CD14-positive monocyte (primary cell): ENCODE results near the gene SLC25A44. TPM values are rescaled to one million over a fixed set of nuclear protein-coding genes. Genes with fewer than 3 reads are reported as not detected.
A peak's percentile ranks its signal among the peaks of the same experiment; 100 is the strongest.

ENCODE experiments used
- DNase-seq, 3 donors: peaks; one replicate each; pipeline ENCODE4 v3.0.0-alpha.2; 2011 to 2022
- H2AFZ ChIP-seq: 2 replicates; pipeline ENCODE4 v1.6.0; 2012; ENCODE audit warnings: mild to moderate bottlenecking, low read depth, low read length, inconsistent platforms; ENCODE audit not compliant: insufficient read depth, poor library complexity, severe bottlenecking
- H3K27ac ChIP-seq, 2 donors: 1 replicate in 1 of 2; 2 replicates in 1 of 2; pipeline ENCODE4 v1.5.1; 2012 to 2013; ENCODE audit warnings: low read length in 2 of 2, control low read depth in 1 of 2, inconsistent platforms in 1 of 2, low read depth in 1 of 2, mild to moderate bottlenecking in 1 of 2
- H3K27me3 ChIP-seq, 2 donors: one replicate each; pipeline versions ENCODE4 v1.6.0 to v1.6.1; 2011 to 2013; ENCODE audit warnings: low read length in 2 of 2; ENCODE audit not compliant: control insufficient read depth in 2 of 2, insufficient read depth in 2 of 2
- H3K36me3 ChIP-seq, 2 donors: replicated peaks in 1 of 2; 1 replicate in 1 of 2; 2 replicates in 1 of 2; pipeline versions ENCODE4 v1.5.1 to v1.6.1; 2012 to 2013; ENCODE audit warnings: low read length in 2 of 2, control low read depth in 1 of 2, inconsistent platforms in 1 of 2, mild to moderate bottlenecking in 1 of 2; ENCODE audit not compliant: insufficient read depth in 2 of 2, control insufficient read depth in 1 of 2
- H3K4me1 ChIP-seq, 2 donors: 1 replicate in 1 of 2; 2 replicates in 1 of 2; pipeline versions ENCODE4 v1.5.1 to v1.6.1; 2012 to 2013; ENCODE audit warnings: low read length in 2 of 2, control low read depth in 1 of 2, inconsistent platforms in 1 of 2, mild to moderate bottlenecking in 1 of 2, moderate library complexity in 1 of 2; ENCODE audit not compliant: insufficient read depth in 2 of 2, control insufficient read depth in 1 of 2
- H3K4me2 ChIP-seq: replicated peaks from 2 replicates; pipeline ENCODE3; 2012; ENCODE audit warnings: low read length, moderate library complexity, mild to moderate bottlenecking; ENCODE audit not compliant: poor library complexity, severe bottlenecking; ENCODE audit errors: extremely low read depth
- H3K4me3 ChIP-seq, 3 experiments: fragments of 200-600 bp in 1 of 3; sonication (generic) in 1 of 3; replicated peaks in 1 of 3; 1 replicate in 2 of 3; 2 replicates in 1 of 3; pipeline ENCODE4 v1.5.1; 2011 to 2013; ENCODE audit warnings: low read length in 3 of 3, mild to moderate bottlenecking in 3 of 3, control low read depth in 2 of 3, low read depth in 2 of 3, inconsistent platforms in 1 of 3, moderate library complexity in 1 of 3
- H3K79me2 ChIP-seq: 2 replicates; pipeline ENCODE4 v1.6.0; 2012; ENCODE audit warnings: mild to moderate bottlenecking, control low read depth, inconsistent platforms, low read length, moderate library complexity; ENCODE audit not compliant: insufficient read depth
- H3K9ac ChIP-seq: 2 replicates; pipeline ENCODE4 v1.6.0; 2017; ENCODE audit warnings: low read length, mild to moderate bottlenecking; ENCODE audit not compliant: insufficient read depth, poor library complexity, severe bottlenecking
- H3K9me3 ChIP-seq, 2 donors: replicated peaks in 1 of 2; 1 replicate in 1 of 2; 2 replicates in 1 of 2; pipeline versions ENCODE4 v1.5.1 to v1.6.1; 2012 to 2013; ENCODE audit warnings: low read length in 2 of 2, control low read depth in 1 of 2; ENCODE audit not compliant: control insufficient read depth in 1 of 2, insufficient read depth in 1 of 2
- H4K20me1 ChIP-seq: 2 replicates; pipeline ENCODE4 v1.6.0; 2012; ENCODE audit warnings: mild to moderate bottlenecking, low read length, control low read depth, moderate library complexity; ENCODE audit not compliant: insufficient read depth
- H3K27ac Mint-ChIP-seq, 7 donors: one replicate each; pipeline ENCODE4 v1.8.0; 2020; ENCODE audit warnings: mild to moderate bottlenecking in 7 of 7, mixed read lengths in 7 of 7, moderate library complexity in 6 of 7, inconsistent platforms in 2 of 7
- H3K27me3 Mint-ChIP-seq, 3 donors: one replicate each; pipeline ENCODE4 v1.8.0; 2021 to 2022; ENCODE audit warnings: low read depth in 3 of 3, mild to moderate bottlenecking in 3 of 3, mixed read lengths in 3 of 3, moderate library complexity in 3 of 3, inconsistent platforms in 1 of 3
- H3K36me3 Mint-ChIP-seq, 2 donors: one replicate each; pipeline ENCODE4 v1.8.0; 2020; ENCODE audit warnings: mixed read lengths in 2 of 2, inconsistent platforms in 1 of 2, mild to moderate bottlenecking in 1 of 2
- H3K4me1 Mint-ChIP-seq: one replicate; pipeline ENCODE4 v1.8.0; 2020; ENCODE audit warnings: mild to moderate bottlenecking, mixed read lengths
- H3K4me3 Mint-ChIP-seq, 2 donors: one replicate each; pipeline ENCODE4 v1.8.0; 2020; ENCODE audit warnings: mild to moderate bottlenecking in 2 of 2, mixed read lengths in 2 of 2, moderate library complexity in 1 of 2
- H3K9me3 Mint-ChIP-seq, 7 donors: one replicate each; pipeline ENCODE4 v1.8.0; 2020 to 2022; ENCODE audit warnings: mixed read lengths in 7 of 7, mild to moderate bottlenecking in 6 of 7, moderate library complexity in 6 of 7, inconsistent platforms in 2 of 7
- CTCF ChIP-seq: fragments of 200-600 bp; IDR thresholded peaks from one replicate; pipeline ENCODE4 v1.8.0; 2022; ENCODE audit warnings: antibody characterized with exemption, mild to moderate bottlenecking
- WGBS: methylation state at CpG from one replicate; pipeline ENCODE4 v1.1.5; 2013; ENCODE audit warnings: missing lambda C conversion rate; ENCODE audit not compliant: insufficient coverage; 5-methylcytosine and 5-hydroxymethylcytosine counted together
- intact Hi-C, 2 donors: fragments of 100-400 bp; cut with micrococcal nuclease; formaldehyde crosslinking; loops; one replicate each; pipeline versions ENCODE4 v1.15.0 to v1.15.1; 2023
- polyA minus RNA-seq: library from RNA; depleted of rRNA, polyadenylated mRNA; stranded (reverse); fragments of >200 nt; gene quantifications from 2 replicates; pipeline ENCODE4 v1.2.3, GENCODE V29; 2012
- polyA plus RNA-seq, 3 donors: library from polyadenylated mRNA; depleted of rRNA in 1 of 3; unstranded in 2 of 3; stranded (reverse) in 1 of 3; fragments of 300-500 nt in 2 of 3; fragments of >200 nt in 1 of 3; fragmentation: Illumina TruSeq in 2 of 3; gene quantifications; 1 replicate in 2 of 3; 2 replicates in 1 of 3; pipeline ENCODE4 v1.2.3, GENCODE V29; 2012 to 2021
- total RNA-seq, 12 experiments: library from RNA in 1 of 12; stranded (reverse) in 1 of 12; fragments of 120-200 nt in 1 of 12; gene quantifications; one replicate each; pipeline ENCODE4 v1.2.4 and lab custom pipeline; 2013 to 2026; ENCODE audit warnings: mixed read lengths in 6 of 12, inconsistent platforms in 1 of 12

Gene SLC25A44
- 15.6 TPM for total RNA-seq (2013)
- polyA plus RNA-seq (10 to 100 TPM; 17.1 to 28.8 (median 24.1) TPM), polyA minus RNA-seq (12.2 and 22.8 TPM in 2 replicates), total RNA-seq (lab: John Stamatoyannopoulos, UW) (24.1 to 97.6 (median 51.7) reads per million in 11 experiments)

- Histone ChIP-seq H2AFZ (peak within 1 kb of the TSS; percentile 83), H3K27me3 (no peaks in the 10 kb centered on the region), H3K36me3 (peaks cover 18 to 34% of the 10 kb centered on the region in 2 donors), H4K20me1 (peaks cover 34% of the 10 kb centered on the region), H3K9ac (peak within 1 kb of the TSS; percentile 81), H3K79me2 (peaks cover 56% of the 10 kb centered on the region), H3K9me3 (no peaks in the 10 kb centered on the region), H3K4me3 (peak within 1 kb of the TSS; percentile 87 to 88 (median 88)), H3K27ac (peak within 1 kb of the TSS; percentile 61 to 90), H3K4me1 (peaks cover 27 to 39% of the 10 kb centered on the region in 2 donors), H3K4me2 (peak within 1 kb of the TSS; percentile 82)
- Mint-ChIP-seq H3K9me3 (peaks cover 0 to 3% (median 0%) of the 10 kb centered on the region in 7 donors), H3K4me1 (peaks cover 46% of the 10 kb centered on the region), H3K27me3 (peaks cover 0 to 1% (median 0%) of the 10 kb centered on the region in 3 donors), H3K36me3 (peaks cover 18 to 30% of the 10 kb centered on the region in 2 donors), H3K4me3 (peak within 1 kb of the TSS; percentile 95 to 98), H3K27ac (peak within 1 kb of the TSS; percentile 93 to 99 (median 95))
- peak; percentile 99 for DNase-seq
- peak; percentile 29 for TF ChIP-seq CTCF
- 1% methylated on average over 43 of the region's 59 CpGs for WGBS
- intact Hi-C loops, result loop anchor here in 1 of 2 donors (5.0 kb wide), 1 partner anchor 46 kb away; no protein-coding TSS in a partner anchor
These were observed at the start of gene SLC25A44 for GRCh38 chr1:156193488-156194299. Gene SLC25A44 (plus strand): TSS chr1:156194104. CDS start chr1:156199848, 5,744 bp downstream.

- Histone ChIP-seq H3K4me2 (no peak overlapping the region), H3K27ac (no peak overlapping the region), H3K27me3 (peaks cover 0 to 10% of the 10 kb centered on the region in 2 donors), H3K79me2 (no peaks in the 10 kb centered on the region), H2AFZ (no peak overlapping the region), H3K9ac (no peak overlapping the region), H4K20me1 (no peaks in the 10 kb centered on the region), H3K4me1 (peaks cover 41% of the 10 kb centered on the region in 2 donors), H3K4me3 (no peak overlapping the region), H3K36me3 (no peaks in the 10 kb centered on the region), H3K9me3 (no peaks in the 10 kb centered on the region)
- Mint-ChIP-seq H3K9me3 (peaks cover 0 to 5% (median 0%) of the 10 kb centered on the region in 7 donors), H3K27ac (peak overlapping the region in 1 of 7 donors; percentile 25), H3K36me3 (no peaks in the 10 kb centered on the region), H3K4me1 (peaks cover 41% of the 10 kb centered on the region), H3K27me3 (peaks cover 10 to 21% (median 16%) of the 10 kb centered on the region in 3 donors), H3K4me3 (no peak overlapping the region)
- DNase-seq, result no peak
- intact Hi-C loops, result loop anchor here (5.0 kb wide), 3 partner anchors 48 to 173 kb away; partner anchors contain the start of gene SLC25A44 (in 1 of the 2)
- 99% methylated on average over 5 of the region's 5 CpGs for WGBS
- TF ChIP-seq CTCF, result no peak
These were observed 49.2 kb upstream of the SLC25A44 start for GRCh38 chr1:156144742-156145141.
